Osteoblast (primary cell): Measurements from ENCODE around the gene LRRC55. TPM values are rescaled to one million over a fixed set of nuclear protein-coding genes. Genes with fewer than 3 reads are reported as not detected.

Source experiments
- DNase-seq: peaks from one replicate; pipeline ENCODE4 v3.0.0; 2011; ENCODE audit warnings: low spot score, mixed read lengths; ENCODE audit not compliant: insufficient read length; ENCODE audit errors: missing footprints
- H2AFZ ChIP-seq: 2 replicates; pipeline ENCODE4 v1.6.0; 2011; ENCODE audit warnings: mild to moderate bottlenecking, low read length
- H3K27ac ChIP-seq: 2 replicates; pipeline ENCODE4 v1.5.1; 2011; ENCODE audit warnings: mild to moderate bottlenecking, low read depth, low read length, moderate library complexity
- H3K27me3 ChIP-seq: 2 replicates; pipeline ENCODE4 v1.6.0; 2012; ENCODE audit warnings: mild to moderate bottlenecking, control low read depth, inconsistent platforms, low read length, moderate library complexity; ENCODE audit not compliant: insufficient read depth
- H3K36me3 ChIP-seq: 2 replicates; pipeline ENCODE4 v1.5.1; 2011; ENCODE audit warnings: mild to moderate bottlenecking, low read length, control low read depth, moderate library complexity; ENCODE audit not compliant: insufficient read depth
- H3K4me1 ChIP-seq: 2 replicates; pipeline ENCODE4 v1.5.1; 2011; ENCODE audit warnings: mild to moderate bottlenecking, low read length, control low read depth, moderate library complexity; ENCODE audit not compliant: insufficient read depth
- H3K4me2 ChIP-seq: 2 replicates; pipeline ENCODE4 v1.6.0; 2011; ENCODE audit warnings: mild to moderate bottlenecking, low read length; ENCODE audit not compliant: insufficient read depth
- H3K4me3 ChIP-seq: fragments of 200-600 bp; sonication (generic); 3 replicates; pipeline ENCODE4 v1.5.1; 2012; ENCODE audit warnings: mild to moderate bottlenecking, low read length, inconsistent platforms; ENCODE audit not compliant: insufficient read depth
- H3K79me2 ChIP-seq: 2 replicates; pipeline ENCODE4 v1.6.0; 2012; ENCODE audit warnings: mild to moderate bottlenecking, low read length, control low read depth, inconsistent platforms; ENCODE audit not compliant: insufficient read depth
- H3K9me3 ChIP-seq: 2 replicates; pipeline ENCODE4 v1.5.1; 2011; ENCODE audit warnings: low read depth, low read length, control low read depth
- H4K20me1 ChIP-seq: 2 replicates; pipeline ENCODE4 v1.6.0; 2012; ENCODE audit warnings: mild to moderate bottlenecking, low read length, control low read depth; ENCODE audit not compliant: insufficient read depth
- CTCF ChIP-seq: IDR thresholded peaks from 2 replicates; pipeline ENCODE4 v1.5.1; 2011; ENCODE audit warnings: mild to moderate bottlenecking, low read depth, low read length, moderate library complexity; ENCODE audit errors: extremely low read depth
- total RNA-seq: library from RNA; depleted of rRNA; stranded (reverse); fragments of >200 nt; gene quantifications from 2 replicates; pipeline ENCODE4 v1.2.3, GENCODE V29; 2012

The LRRC55 gene
- total RNA-seq, 1 donor = not detected

- H3K79me2 ChIP-seq = no peaks in the 10 kb centered on the region
- no peak for DNase-seq
- no peaks in the 10 kb centered on the region for H3K4me1 ChIP-seq
- H3K27me3 ChIP-seq = peaks cover 2% of the 10 kb centered on the region
- no peak overlapping the region for H3K27ac ChIP-seq
- H4K20me1 ChIP-seq = no peaks in the 10 kb centered on the region
- H2AFZ ChIP-seq = no peak overlapping the region
- no peaks in the 10 kb centered on the region for H3K9me3 ChIP-seq
- no peak overlapping the region for H3K4me2 ChIP-seq
- TF ChIP-seq CTCF = no peak
- no peak overlapping the region for H3K4me3 ChIP-seq
- H3K36me3 ChIP-seq = no peaks in the 10 kb centered on the region
These were observed 37.0 kb upstream of the LRRC55 start for GRCh38 chr11:57144531-57145320.

- H4K20me1 ChIP-seq = no peaks in the 10 kb centered on the region
- TF ChIP-seq CTCF = no peak
These were observed 35.5 kb upstream of the LRRC55 start for GRCh38 chr11:57146301-57146700.

GRCh38 chr11:57148621-57149020 is 33.1 kb upstream of the LRRC55 start:
- H3K79me2 ChIP-seq = no peaks in the 10 kb centered on the region
- H3K36me3 ChIP-seq = no peaks in the 10 kb centered on the region
- H3K27ac ChIP-seq = no peak overlapping the region
- H3K4me2 ChIP-seq = no peak overlapping the region
- DNase-seq = no peak
- no peak overlapping the region for H2AFZ ChIP-seq
- H4K20me1 ChIP-seq = no peaks in the 10 kb centered on the region
- H3K27me3 ChIP-seq = peaks cover 2% of the 10 kb centered on the region
- no peak overlapping the region for H3K4me3 ChIP-seq
- H3K4me1 ChIP-seq = no peaks in the 10 kb centered on the region
- no peak for TF ChIP-seq CTCF
- H3K9me3 ChIP-seq = no peaks in the 10 kb centered on the region

More at GRCh38 chr11:57146301-57146700, 35.5 kb upstream of the LRRC55 start:
- H2AFZ ChIP-seq = no peak overlapping the region
- no peak overlapping the region for H3K27ac ChIP-seq
- H3K36me3 ChIP-seq = no peaks in the 10 kb centered on the region
- DNase-seq = no peak
- no peaks in the 10 kb centered on the region for H3K79me2 ChIP-seq
- no peak overlapping the region for H3K4me3 ChIP-seq
- H3K4me2 ChIP-seq = no peak overlapping the region
- H3K9me3 ChIP-seq = no peaks in the 10 kb centered on the region
- peaks cover 2% of the 10 kb centered on the region for H3K27me3 ChIP-seq
- no peaks in the 10 kb centered on the region for H3K4me1 ChIP-seq

- Histone ChIP-seq H2AFZ (no peak overlapping the region), H3K4me1 (no peaks in the 10 kb centered on the region), H3K9me3 (no peaks in the 10 kb centered on the region), H3K79me2 (no peaks in the 10 kb centered on the region), H4K20me1 (no peaks in the 10 kb centered on the region), H3K4me2 (no peak overlapping the region), H3K36me3 (no peaks in the 10 kb centered on the region), H3K27me3 (peaks cover 5% of the 10 kb centered on the region), H3K27ac (no peak overlapping the region), H3K4me3 (no peak overlapping the region)
- DNase-seq = no peak
- no peak for TF ChIP-seq CTCF
These were observed 31.3 kb upstream of the LRRC55 start for GRCh38 chr11:57150454-57150917.
